ENCODE measurements around the gene CCDC178.
"Not testable (repeated sequence)": the region's sequence is repeated elsewhere in the genome, so short reads cannot be mapped to it uniquely, and the experiment has no call there.

CCDC178 gene

DNA sequence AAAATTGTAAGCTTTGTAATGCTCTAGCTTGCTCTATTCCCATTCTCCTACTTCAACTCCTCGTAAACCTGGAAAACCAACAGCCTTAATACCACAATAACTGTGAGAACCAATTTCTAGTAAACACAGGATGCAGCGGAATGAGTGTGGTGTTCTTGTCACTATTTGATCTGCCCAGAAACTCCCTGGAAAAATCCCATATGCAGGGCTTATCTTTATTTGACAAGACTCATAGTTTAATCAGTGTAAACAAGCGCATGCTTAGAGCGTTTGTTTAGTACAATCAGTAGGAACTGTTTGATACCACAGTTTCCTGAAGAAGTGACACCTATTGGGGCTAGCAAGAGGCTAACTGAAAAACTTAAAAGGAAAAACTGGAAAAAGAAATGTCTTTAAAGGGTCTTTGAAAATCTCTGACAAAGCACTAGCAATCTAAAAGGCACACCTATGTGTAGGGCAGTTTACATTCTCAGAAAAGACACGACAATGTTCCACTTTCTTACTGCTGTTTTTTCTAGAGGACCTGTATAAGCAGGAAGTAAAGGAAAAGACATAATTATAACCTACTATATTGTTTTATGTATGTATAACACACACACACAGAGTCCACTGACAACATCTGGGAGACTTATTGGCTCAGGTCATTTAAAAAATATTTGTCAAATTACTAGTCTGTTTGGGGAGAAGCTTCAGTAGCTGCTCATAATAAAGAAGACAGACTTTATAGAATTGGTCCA, 426.3 kb downstream of the CCDC178 start:
- DNase-seq (ENCODE audit: low spot score), result no peak

DNA sequence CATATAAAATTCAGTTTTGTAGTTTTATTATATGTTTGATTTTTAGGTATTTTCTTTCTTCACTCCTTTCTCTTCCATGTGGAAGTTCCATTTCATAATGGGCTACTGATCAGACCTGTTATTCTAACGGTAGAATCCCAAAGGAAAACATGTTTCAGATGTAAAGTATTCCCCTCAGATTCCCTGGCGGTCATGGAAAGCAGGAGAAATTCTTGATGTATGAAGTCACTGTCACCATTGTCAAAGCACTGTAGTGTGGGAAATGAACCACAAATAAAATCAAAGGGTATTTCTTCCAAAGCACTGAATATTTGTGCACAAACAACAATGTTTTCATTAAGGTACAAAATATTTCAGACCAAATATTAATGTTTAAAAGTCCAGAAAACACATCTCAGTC, 430.4 kb downstream of the CCDC178 start:
- no peak for DNase-seq (ENCODE audit: low spot score)

DNA sequence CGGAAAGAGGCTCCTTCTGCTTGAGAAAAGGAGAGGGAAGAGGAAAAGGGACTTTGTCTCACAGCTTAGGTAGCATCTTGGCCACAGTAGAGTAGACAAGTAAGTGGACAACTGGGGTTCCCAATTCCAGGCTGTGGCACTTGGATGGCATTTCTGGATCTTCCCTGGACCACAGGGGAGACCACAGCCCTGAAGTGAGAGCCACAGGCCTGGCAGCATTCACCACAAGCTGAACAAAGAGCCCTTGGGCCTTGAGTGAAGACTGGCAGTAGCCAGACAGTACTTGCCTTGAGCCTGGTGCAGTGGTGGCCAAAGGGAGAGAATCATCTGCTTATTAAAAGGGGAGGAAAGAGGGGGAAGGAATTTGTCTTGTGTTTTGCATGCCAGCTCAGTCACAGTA, 441.6 kb downstream of the CCDC178 start:
- DNase-seq (ENCODE audit: low spot score), result no peak

DNA sequence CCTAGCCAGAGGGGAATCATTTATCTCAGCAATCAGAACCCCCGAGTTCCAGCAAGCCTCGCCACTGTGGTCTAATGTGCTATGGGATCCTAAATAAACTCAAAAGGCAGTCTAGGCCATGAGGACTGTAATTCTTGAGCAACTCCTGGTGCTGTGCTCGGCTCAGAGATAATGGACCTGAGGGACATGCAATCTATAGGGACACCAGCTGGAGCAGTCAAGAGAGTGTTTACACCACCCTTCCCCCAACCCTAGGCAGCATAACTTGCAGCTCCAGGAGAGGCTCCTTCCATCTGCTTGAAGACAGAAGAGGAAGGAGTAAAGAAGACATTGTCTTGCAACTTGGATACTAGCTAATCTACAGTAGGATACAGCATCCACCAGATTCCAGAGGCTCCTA, 442.2 kb downstream of the CCDC178 start:
- DNase-seq (ENCODE audit: low spot score), result no peak

DNA sequence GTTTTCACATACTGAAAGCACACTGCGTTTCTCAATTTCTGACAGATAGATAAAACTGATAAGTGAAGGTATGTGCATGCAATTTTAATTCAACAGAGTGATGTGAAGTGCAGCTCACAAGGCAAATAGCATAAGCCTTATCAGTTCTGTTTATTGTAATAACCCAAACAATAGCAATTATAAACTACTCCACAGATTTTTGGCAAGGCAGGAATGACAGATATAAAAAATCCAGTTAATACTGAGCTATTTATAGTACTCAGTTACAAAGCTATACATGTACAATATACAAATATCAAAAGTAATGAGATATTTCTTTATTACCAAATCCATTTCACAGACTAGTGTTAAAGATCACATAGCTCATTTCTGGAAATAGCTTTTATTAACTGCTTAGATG, 456.8 kb downstream of the CCDC178 start:
- no peak for DNase-seq (ENCODE audit: low spot score)

DNA sequence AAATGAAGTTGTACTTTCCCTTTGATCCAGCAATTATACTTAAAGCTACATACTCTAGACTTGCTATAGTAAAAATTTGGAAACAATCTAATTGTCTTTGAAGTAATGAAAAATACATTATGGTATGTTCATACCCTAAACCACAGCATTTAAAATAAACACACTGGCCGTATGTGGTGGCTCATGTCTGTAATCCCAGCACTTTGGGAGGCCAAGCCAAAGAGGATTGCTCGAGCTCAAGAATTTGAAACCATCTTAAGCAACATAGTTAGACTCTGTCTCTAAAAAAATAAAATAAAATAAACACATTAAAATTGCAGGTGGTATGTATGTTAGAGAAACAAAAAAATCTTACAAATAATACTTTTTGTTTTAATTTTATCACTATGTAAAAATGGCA, 459.6 kb downstream of the CCDC178 start:
- DNase-seq (ENCODE audit: low spot score), result no peak

DNA sequence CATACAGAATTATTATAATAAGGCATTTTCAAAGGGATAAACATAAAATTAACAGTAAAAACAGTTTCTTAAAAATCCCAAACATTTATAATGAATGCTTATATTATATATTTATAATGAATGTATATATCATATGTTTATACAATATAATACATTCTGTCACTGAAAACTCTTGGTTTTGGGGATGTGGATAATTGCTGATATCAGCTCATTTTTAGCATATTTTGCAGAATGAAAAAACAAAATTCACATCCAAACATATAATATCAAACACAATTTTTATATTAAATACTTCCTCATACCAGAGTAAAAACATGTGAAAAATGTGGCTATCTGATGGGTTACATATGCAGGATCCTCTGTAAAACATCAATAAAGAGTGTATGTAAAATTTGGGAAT, 465.0 kb downstream of the CCDC178 start:
- no peak for DNase-seq (ENCODE audit: low spot score)

DNA sequence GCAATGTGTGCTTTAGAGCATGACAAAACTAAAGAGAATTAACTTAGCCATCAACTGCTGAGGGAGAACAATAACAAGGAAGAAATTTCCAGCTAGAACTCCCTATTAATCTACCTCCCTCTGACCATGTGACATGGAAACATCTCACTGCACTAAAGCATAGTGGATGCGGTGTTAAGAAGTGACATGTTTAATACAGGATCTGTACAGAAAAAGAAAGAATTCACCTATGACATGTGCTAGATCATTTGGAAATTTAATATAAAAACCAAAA, 465.4 kb downstream of the CCDC178 start:
- DNase-seq (ENCODE audit: low spot score), result no peak

DNA sequence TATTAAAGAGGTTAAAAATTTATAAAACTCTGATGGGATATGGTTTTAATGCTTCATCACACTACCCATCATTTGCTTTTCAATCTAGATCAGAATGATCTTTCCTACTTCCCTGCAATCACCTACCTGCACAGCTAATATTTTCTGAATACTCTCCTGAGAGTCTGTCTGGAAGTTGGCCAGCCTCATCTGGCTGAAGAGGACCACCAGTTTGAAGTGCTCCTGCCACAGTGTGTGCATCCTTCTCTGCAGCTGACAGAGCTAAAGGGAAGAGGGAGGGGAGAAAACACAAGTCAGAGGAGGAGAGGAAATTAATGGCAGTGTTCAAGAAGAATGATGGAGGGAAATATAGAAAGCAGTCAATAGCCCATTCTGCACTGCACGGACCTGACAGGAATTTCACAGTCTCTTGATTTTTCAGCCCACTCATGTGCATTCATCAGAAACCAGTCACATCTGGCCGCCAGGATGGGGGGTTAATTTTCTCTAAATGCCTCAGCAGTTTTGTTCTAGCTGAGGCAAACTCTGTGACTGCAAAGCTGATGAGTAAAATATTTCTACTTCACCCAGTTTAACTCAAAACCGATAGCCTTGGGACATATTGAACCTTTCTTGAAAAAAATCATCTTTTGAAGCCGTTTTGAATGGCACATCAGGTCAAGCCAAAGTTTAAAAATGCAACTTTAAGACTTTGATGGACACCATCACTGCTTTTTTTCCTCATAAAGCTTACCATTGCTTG, 465.9 kb downstream of the CCDC178 start:
- no peak for DNase-seq (ENCODE audit: low spot score)

DNA sequence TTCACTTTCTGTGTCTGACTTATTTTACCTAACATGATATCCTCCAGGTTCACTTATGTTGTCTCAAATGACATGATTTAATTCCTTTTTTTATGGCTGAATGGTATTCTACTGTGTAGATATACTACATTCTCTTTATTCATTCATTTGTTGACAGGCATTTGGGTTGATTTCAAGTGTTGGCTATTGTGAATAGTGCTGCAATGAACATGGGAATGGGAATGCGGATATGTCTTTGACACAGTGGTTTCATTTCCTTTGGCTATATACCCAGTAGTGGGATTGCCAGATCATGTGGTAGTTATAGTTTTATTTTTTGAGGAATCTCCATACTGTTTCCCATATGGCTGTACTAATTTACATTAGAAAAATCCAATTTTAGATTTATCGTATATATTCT, 472.3 kb downstream of the CCDC178 start:
- no peak for DNase-seq (ENCODE audit: low spot score)

DNA sequence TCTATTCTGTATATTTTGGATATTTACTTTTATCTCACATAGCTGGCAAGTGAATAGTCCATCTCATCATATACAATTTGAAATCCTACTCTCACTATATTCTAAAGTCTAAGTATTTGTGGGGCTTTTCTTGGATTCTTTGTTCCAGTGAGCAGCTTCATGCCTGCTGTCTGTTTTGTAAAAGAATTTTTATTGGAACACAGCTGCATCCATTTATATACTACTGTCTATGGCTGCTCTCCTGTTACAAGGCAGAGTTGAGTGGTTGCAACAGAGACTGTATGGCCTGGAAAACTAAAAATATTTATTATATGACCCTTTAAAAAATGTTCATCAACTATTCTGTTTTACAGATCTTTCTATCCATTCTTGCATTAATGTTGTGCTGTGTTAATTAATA, 474.4 kb downstream of the CCDC178 start:
- no peak for DNase-seq (ENCODE audit: low spot score)

DNA sequence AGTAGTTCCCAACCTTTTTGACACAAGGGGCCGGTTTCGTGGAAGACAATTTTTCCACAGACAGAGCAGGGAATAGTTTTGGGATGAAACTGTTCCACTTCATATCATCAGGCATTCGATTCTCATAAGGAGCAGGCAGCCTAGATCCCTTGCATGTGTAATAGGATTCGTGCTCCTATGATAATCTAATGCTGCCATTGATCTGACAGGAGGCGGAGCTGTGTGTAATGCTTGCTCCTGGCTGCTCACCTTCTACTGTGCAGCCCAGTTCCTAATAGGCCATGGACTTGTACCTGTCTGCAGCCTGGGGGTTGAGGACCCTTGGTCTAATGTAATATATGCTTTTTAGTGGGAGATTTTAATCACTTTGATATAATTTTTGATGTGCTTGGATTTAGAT, 479.0 kb downstream of the CCDC178 start:
- no peak for DNase-seq (ENCODE audit: low spot score)

DNA sequence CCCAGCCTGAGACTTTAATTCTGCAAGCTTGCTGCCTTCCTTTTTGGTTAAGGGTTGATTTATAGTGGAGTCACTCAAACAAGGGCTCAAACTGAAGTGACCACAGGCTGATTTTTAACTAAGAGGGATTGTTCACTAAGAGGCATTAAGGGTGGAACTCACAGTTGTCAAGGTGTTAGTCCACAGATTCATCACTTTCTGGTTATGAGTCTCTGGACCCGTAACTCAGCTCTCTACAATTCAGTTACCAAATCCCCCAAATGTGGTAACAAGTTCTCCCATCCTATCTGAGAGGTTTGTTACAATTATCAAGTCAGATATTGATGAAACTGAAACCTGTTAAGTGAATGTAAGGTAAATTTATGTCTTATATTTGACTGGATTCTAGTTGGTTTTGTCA, 481.8 kb downstream of the CCDC178 start:
- no peak for DNase-seq (ENCODE audit: low spot score)

DNA sequence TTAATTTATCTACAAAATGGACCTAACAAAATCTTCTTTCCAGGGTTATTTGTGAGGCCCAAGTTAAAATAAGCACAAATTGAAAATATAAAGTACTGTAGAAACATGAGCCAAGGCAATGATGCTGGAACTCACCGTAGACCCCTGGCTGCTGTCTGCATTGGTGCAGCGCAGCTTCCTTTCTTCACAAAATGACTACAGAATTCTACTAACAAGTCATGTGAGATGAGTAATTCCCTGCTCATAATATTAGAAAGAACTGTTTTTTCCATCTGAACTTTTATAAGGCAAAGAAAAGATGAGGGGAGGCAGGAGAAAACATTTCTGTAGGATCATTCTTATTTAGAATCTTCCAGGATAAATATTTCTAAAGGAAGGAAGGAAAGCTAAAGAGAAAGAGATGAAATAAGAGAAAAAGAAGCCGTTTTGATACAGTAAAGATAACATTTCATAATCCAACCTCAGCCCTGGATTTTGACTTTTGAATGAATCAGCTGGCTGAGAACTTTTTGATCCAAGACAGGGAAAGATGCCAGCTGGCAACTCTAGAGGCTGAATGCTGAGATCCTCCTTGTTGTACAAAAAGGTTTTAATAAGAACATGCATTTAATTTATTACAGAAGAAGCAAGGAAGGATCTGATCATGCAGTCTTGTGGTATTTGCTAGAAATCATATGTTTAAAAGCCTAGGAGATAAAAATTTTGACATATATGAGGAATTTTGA, 483.8 kb downstream of the CCDC178 start:
- DNase-seq (ENCODE audit: low spot score), result peak; percentile 3

DNA sequence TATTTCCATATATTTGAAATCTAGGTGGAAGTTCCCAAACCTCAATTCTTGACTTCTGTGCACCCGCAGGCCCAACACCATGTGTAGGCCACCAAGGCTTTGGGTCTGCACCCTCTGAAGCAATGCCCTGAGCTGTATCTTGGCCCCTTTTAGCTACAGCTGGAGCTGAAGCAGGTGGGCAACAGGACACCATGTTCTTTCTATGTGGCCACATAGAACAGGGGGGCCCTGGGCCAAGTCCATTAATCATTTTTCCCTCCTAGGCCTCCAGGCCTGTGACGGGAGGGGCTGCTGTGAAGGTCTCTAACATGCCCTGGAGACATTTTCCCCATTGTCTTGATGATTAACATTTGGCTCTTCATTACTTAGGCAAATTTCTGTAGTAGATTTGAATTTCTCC, 488.2 kb downstream of the CCDC178 start:
- not testable (repeated sequence) for DNase-seq (ENCODE audit: low spot score)

DNA sequence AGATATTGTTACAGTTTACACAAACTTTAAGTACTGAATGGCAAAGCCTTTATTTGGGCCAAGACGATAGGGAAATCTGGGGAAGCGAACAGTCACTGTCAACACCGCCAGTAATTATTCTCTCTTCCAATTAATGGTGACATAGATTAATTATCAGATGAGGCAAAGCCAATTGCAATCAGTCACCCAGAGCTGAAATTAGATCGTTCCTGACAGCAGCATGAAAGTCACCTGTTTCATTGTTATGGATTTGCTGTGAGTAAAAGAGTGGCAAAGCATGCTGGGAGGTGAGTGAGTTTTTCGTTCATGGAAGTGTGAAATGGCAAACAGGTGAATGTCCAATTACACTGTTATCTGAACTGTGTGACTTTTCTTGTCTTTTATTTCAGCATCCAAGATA, 502.9 kb downstream of the CCDC178 start:
- no peak for DNase-seq (ENCODE audit: low spot score)

DNA sequence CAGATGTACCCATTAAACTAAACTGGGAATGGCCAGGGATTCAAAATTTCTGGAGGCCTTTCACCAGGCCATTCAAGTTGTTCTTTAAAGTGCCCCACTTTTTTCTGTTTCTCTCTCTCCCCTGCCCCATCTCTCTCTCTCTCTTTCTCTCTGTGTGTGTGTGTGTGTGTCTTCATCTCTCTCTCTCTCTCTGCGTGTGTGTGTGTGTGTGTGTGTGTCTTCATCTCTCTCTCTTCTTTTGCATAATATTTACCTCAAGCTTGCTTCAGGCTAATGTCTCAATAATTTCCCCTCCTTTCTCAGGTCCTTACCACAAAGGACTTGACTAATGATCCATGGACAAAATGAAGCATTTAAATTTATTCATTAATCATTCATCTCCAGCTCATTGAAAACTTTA, 503.5 kb downstream of the CCDC178 start:
- DNase-seq (ENCODE audit: low spot score), result no peak

DNA sequence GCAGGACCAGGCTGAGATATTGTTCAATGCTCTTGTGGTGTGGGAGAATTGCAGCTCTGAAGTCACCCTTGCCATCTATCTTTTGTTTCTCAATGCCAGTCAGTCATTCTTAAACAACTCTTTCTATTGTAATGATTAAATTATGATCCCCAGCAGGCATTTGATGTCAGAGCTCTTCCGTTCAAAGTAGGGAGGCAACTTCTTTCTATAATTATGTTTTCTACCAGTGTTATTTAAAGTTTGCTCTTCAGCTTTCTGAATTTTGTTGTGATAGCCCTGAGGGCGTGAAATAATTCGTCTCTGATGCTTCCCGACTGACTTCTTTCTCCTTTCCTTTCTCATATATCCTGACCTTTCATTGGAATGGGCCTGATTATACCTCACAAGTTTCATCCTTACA, 506.3 kb downstream of the CCDC178 start:
- no peak for DNase-seq (ENCODE audit: low spot score)

DNA sequence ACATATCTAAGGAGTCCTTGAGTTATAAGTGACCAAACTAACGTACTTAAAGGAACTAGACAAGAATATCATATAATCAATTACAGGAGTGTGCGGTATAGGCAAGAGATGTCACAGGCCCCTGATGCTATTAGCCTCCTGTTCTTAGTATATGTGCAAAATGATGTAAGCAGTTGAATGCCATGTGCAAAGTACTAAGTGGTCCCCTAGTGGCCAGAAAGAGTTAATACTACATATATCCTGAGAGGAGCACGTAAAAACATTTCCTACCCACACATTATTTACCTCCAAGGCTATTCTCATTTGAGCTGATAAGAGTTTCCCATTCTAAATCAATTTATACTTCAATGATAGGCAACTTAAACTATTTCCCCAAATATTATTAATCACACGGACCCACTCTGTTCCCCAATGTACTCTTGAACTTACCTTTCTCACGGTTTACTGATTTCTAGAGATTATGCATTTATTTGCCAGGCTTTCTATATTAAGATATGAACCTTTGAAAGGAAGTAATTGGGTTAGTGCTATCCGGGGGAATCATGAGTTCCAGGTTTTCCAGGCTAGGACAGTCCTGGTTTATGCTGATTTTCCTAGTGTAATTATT, 509.7 kb downstream of the CCDC178 start:
- DNase-seq (ENCODE audit: low spot score), result no peak

DNA sequence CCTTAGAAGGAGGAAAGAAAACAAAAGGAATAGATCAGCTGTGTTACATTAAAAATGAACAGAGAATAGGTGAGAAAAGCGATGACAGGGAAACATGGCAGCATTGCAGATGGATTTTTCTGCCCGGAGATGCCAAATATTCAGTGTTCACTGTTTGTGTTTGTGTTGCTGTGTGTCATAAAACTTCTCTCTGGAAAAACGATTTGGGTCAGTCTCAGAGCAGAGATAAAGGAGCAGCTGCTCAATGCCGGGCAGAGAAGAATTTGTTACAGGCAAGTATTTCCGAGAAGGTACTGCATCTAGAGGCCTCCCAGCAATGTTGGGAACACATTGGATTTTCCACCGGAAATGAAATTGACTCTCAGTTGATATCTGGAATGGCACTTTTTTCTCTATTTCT, 511.3 kb downstream of the CCDC178 start:
- DNase-seq (ENCODE audit: low spot score), result no peak

DNA sequence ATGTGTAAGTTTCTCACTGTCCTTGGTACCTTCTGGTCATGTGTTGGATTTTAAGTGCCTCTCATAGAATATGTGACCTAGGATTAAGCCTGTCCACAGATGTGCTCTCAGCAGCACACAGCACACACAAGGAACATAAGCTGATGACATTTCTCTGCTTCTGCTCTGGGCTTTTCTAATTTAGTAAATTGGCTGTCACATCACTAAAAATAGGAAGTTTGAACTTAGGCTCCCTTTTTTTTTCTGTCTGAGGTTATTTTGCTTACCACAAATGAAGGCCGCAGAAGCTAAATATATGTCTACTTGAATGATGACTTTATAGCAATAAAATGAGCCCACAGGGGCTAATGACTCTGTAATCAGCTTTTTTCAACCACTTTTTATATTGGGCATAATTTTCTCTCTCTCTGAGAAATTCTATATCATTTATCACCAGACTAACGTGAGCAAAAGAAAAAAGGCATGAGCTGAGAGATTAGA, 517.5 kb downstream of the CCDC178 start:
- no peak for DNase-seq (ENCODE audit: low spot score)

DNA sequence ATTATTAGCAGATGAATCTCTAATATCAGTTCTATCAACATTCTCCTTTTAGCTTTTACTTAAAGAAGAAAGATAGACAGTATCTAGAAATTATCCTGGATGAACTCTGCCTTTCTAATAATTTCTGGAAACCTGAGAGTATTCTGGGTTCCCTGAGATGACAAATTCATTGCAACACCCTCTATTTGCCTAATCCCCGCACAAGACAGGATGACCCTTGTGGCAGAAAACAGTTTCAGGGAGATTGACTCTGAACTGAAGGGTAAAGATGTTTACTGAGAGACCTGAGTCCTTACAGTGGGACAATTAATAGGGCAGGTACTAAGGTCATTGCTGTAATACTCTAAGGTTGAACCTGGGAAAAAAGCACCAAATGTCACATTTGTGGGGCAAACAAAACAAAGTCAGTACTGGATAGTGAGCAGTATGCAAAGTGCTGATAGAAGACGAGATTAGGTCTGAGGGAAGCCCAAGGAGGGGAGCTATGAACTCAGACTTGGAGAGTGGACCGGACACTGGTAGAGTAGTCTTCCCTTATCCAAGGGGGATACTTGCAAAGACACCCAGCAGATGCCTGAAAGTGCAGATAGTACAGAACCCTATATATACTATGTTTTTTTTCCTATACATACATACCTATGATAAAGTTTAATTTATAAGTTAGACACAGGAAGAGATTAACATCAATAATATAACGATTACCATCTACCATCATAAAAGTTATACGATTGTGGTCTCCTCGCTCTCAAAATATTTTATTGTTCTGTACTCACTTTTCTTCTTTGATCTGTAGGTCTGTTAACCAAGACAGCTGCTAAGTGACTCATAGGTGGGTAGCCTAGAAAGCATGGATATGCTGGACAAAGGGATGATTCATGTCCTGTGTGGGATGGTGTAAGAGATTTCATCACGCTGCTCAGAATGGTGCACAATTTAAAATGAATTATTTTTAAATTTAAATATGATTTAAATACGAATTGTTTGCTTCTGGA, 519.4 kb downstream of the CCDC178 start:
- no peak for DNase-seq (ENCODE audit: low spot score)

Data from pons (tissue), 1 donor.